K562 (cell line): ENCODE results near the gene CDKN1B. TPM values are rescaled to one million over a fixed set of nuclear protein-coding genes. Genes with fewer than 3 reads are reported as not detected.

Experiments
- CBX2 ChIP-seq: fragments of 200-600 bp; sonication (generic); IDR thresholded peaks from one replicate; pipeline ENCODE4 v1.6.1; 2012; ENCODE audit warnings: mild to moderate bottlenecking, low read length, inconsistent platforms; ENCODE audit not compliant: insufficient read depth, poor library complexity, severe bottlenecking
- EZH2 ChIP-seq: IDR thresholded peaks from 2 replicates; pipeline ENCODE4 v1.6.1; 2012; ENCODE audit warnings: low read depth, mild to moderate bottlenecking, inconsistent platforms, low read length, borderline replicate concordance
- FOXA3 ChIP-seq, 2 experiments: fragments of 450-650 bp in 1 of 2; sonication (generic) in 1 of 2; formaldehyde crosslinking; IDR thresholded peaks in 1 of 2; conservative IDR thresholded peaks in 1 of 2; 2 replicates each; pipeline versions ENCODE4 v1.4.0 to v1.8.0; 2020 to 2022; ENCODE audit warnings: mild to moderate bottlenecking in 2 of 2, missing genetic modification reagents in 1 of 2
- GABPB1 ChIP-seq: sonication (generic); formaldehyde crosslinking; IDR thresholded peaks from 2 replicates; pipeline ENCODE4 v1.8.0; 2022; ENCODE audit warnings: mild to moderate bottlenecking, missing genetic modification reagents
- GATAD2B ChIP-seq: fragments of 450-650 bp; IDR thresholded peaks from 2 replicates; pipeline ENCODE4 v1.6.1; 2017; ENCODE audit warnings: mild to moderate bottlenecking, borderline replicate concordance
- HEY1 ChIP-seq: fragments of 250-450 bp; sonication (Bioruptor Pico); IDR thresholded peaks from 2 replicates; pipeline ENCODE4 v1.5.0; 2020; ENCODE audit warnings: mild to moderate bottlenecking, moderate library complexity, borderline replicate concordance
- JUND ChIP-seq, 2 experiments: IDR thresholded peaks; 2 replicates in 1 of 2; 3 replicates in 1 of 2; pipeline ENCODE4 v1.6.1; 2011; ENCODE audit warnings: borderline replicate concordance in 2 of 2, low read depth in 2 of 2, low read length in 2 of 2, improper control_type of control experiment in 1 of 2, missing biosample characterization in 1 of 2, missing genetic modification characterization in 1 of 2, missing genetic modification reagents in 1 of 2
- KDM2B ChIP-seq: fragments of 250-450 bp; sonication (Bioruptor Pico); IDR thresholded peaks from 2 replicates; pipeline ENCODE4 v1.8.0; 2021; ENCODE audit warnings: mild to moderate bottlenecking, moderate library complexity
- POLR3A ChIP-seq: IDR thresholded peaks from 2 replicates; pipeline ENCODE4 v1.6.1; 2011; ENCODE audit warnings: borderline replicate concordance, mild to moderate bottlenecking, moderate library complexity; ENCODE audit not compliant: insufficient read length, insufficient read depth; ENCODE audit errors: extremely low read depth
- RFX1 ChIP-seq: fragments of 450-650 bp; IDR thresholded peaks from 2 replicates; pipeline ENCODE4 v1.6.1; 2016; ENCODE audit warnings: mild to moderate bottlenecking, moderate library complexity
- SIRT6 ChIP-seq: IDR thresholded peaks from one replicate; pipeline ENCODE4 v1.6.1; 2012; ENCODE audit warnings: low read depth, mild to moderate bottlenecking, control low read depth, inconsistent platforms, low read length, moderate library complexity
- SOX6 ChIP-seq: fragments of 450-650 bp; IDR thresholded peaks from 2 replicates; pipeline ENCODE4 v1.6.1; 2014; ENCODE audit warnings: mild to moderate bottlenecking
- ZNF263 ChIP-seq: sonication (generic); formaldehyde crosslinking; IDR thresholded peaks from 2 replicates; pipeline ENCODE4 v1.8.0; 2022; ENCODE audit warnings: mild to moderate bottlenecking, missing genetic modification reagents, borderline replicate concordance
- ZNF316 ChIP-seq: fragments of 450-650 bp; IDR thresholded peaks from 2 replicates; pipeline ENCODE4 v1.6.1; 2016
- polyA plus RNA-seq, 8 experiments: library from polyadenylated mRNA; depleted of rRNA in 4 of 8; stranded (reverse) in 5 of 8; unstranded in 3 of 8; fragments of >200 nt; fragmentation: Nextera tagmentation in 2 of 8; fragmentation: Illumina TruSeq in 1 of 8; extraction: Ambion mirVana in 2 of 8; extraction: Trizol in 1 of 8; gene quantifications; 2 replicates each; pipeline versions ENCODE4 v1.2.1 to v1.2.3, GENCODE V29; 2011 to 2014; ENCODE audit warnings: inconsistent platforms in 1 of 8, missing spikeins in 1 of 8
- total RNA-seq, 7 experiments: library from RNA; depleted of rRNA in 6 of 7; stranded (reverse); fragments of >200 nt in 6 of 7; fragmentation: Illumina TruSeq in 2 of 7; extraction: Trizol in 2 of 7; gene quantifications; 2 replicates each; pipeline versions ENCODE4 v1.2.1 to v1.2.3, GENCODE V29; 2011 to 2021; ENCODE audit warnings: low replicate concordance in 1 of 7
- TF ChIP-seq, protein P1 (sequence below): IDR thresholded peaks from 3 replicates; pipeline ENCODE4 v1.6.1; 2011; ENCODE audit warnings: borderline replicate concordance, mild to moderate bottlenecking, moderate library complexity; ENCODE audit not compliant: insufficient read length; ENCODE audit errors: extremely low read depth
- TF ChIP-seq, protein P2 (sequence below): fragments of 250-450 bp; sonication (Bioruptor Pico); IDR thresholded peaks from 2 replicates; pipeline ENCODE4 v1.4.0; 2020; ENCODE audit warnings: mild to moderate bottlenecking, moderate library complexity
- TF ChIP-seq, protein P3 (sequence below), 2 experiments: IDR thresholded peaks; 2 replicates each; pipeline ENCODE4 v1.6.1; 2012; ENCODE audit warnings: improper control_type of control experiment in 2 of 2, low read depth in 2 of 2, low read length in 2 of 2, borderline replicate concordance in 1 of 2

CDKN1B gene
- total and polyA plus RNA-seq, 9 of the 15 experiments (the other 6 are each of a cell fraction or from before 2014, with no cell fraction given), result 2.6 to 35.2 (median 15.5) TPM

DNA sequence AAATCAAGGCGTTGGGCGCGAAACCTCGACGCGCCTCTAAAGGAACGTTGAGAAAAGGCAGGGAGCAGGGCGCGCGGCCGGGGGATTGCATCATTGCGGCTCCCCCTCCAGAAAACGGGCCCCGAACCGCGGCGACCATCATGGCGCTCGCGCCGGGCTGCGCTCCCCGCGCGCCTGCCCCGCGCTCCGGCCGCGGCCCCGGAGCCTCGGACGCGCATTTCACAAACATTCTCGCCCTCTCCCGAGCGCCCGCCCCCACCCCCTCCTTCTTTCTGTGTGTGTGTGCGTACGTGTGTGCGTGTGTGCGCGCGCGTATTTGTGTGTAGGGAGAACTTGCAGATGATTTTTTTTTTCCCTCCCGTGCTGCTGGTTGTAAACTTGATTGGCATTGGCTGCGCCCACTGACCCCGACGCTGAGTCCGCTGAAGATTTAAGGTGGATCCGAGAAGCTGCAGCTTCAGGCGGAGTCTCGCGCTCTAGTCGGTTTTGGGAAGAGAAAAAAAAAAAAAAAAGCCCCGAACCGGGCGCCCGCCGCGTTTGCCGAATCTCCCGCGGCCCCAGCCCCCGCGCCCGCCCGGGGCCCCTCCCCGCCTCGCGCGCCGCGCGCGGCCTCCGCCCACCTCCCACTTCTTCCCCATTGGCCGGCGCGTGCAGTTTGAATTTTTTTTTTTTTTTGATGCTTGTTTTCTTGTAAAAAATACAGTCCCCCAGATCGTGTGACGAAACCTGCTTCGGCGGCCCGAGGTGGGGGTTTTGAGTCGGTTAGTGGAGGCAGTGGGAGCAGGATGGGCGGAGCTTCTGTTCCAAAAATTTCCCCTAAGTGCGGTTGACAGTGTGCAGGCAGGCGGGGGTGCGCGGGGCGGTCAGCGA is 8.2 kb downstream of the CDKN1B start (continued):
- TF ChIP-seq RFX1 (no peak), FOXA3 (CRISPR knock-in tag; conservative IDR thresholded peaks at IDR 0.05 in 1 of 2, IDR thresholded peaks at IDR 0.05 in 1 of 2) (no peak), GATAD2B (0 out of 2 replicates have a peak, but pooled peaks have one; percentile 28), ZNF263 (CRISPR knock-in tag) (no peak), JUND (IDR thresholded peaks at IDR 0.05; ENCODE audit: borderline replicate concordance, low read depth, low read length) (peak; percentile 39; the same call in 1 of the 2 replicates), JUND (tag; IDR thresholded peaks at IDR 0.05; ENCODE audit: borderline replicate concordance, low read depth, low read length) (no peak), KDM2B (CRISPR knock-in tag) (no peak), SIRT6 (no peak), POLR3A (no peak), HEY1 (CRISPR knock-in tag) (no peak), SOX6 (0 out of 2 replicates have a peak, but pooled peaks have one; percentile 9), GABPB1 (CRISPR knock-in tag) (no peak), EZH2 (no peak), ZNF316 (no peak), CBX2 (no peak)
- TF ChIP-seq, protein P1, sequence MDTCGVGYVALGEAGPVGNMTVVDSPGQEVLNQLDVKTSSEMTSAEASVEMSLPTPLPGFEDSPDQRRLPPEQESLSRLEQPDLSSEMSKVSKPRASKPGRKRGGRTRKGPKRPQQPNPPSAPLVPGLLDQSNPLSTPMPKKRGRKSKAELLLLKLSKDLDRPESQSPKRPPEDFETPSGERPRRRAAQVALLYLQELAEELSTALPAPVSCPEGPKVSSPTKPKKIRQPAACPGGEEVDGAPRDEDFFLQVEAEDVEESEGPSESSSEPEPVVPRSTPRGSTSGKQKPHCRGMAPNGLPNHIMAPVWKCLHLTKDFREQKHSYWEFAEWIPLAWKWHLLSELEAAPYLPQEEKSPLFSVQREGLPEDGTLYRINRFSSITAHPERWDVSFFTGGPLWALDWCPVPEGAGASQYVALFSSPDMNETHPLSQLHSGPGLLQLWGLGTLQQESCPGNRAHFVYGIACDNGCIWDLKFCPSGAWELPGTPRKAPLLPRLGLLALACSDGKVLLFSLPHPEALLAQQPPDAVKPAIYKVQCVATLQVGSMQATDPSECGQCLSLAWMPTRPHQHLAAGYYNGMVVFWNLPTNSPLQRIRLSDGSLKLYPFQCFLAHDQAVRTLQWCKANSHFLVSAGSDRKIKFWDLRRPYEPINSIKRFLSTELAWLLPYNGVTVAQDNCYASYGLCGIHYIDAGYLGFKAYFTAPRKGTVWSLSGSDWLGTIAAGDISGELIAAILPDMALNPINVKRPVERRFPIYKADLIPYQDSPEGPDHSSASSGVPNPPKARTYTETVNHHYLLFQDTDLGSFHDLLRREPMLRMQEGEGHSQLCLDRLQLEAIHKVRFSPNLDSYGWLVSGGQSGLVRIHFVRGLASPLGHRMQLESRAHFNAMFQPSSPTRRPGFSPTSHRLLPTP, result no peak
- TF ChIP-seq, protein P2, sequence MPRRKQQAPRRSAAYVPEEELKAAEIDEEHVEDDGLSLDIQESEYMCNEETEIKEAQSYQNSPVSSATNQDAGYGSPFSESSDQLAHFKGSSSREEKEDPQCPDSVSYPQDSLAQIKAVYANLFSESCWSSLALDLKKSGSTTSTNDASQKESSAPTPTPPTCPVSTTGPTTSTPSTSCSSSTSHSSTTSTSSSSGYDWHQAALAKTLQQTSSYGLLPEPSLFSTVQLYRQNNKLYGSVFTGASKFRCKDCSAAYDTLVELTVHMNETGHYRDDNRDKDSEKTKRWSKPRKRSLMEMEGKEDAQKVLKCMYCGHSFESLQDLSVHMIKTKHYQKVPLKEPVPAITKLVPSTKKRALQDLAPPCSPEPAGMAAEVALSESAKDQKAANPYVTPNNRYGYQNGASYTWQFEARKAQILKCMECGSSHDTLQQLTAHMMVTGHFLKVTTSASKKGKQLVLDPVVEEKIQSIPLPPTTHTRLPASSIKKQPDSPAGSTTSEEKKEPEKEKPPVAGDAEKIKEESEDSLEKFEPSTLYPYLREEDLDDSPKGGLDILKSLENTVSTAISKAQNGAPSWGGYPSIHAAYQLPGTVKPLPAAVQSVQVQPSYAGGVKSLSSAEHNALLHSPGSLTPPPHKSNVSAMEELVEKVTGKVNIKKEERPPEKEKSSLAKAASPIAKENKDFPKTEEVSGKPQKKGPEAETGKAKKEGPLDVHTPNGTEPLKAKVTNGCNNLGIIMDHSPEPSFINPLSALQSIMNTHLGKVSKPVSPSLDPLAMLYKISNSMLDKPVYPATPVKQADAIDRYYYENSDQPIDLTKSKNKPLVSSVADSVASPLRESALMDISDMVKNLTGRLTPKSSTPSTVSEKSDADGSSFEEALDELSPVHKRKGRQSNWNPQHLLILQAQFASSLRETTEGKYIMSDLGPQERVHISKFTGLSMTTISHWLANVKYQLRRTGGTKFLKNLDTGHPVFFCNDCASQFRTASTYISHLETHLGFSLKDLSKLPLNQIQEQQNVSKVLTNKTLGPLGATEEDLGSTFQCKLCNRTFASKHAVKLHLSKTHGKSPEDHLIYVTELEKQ (CRISPR knock-in tag), result no peak
- TF ChIP-seq, protein P3, sequence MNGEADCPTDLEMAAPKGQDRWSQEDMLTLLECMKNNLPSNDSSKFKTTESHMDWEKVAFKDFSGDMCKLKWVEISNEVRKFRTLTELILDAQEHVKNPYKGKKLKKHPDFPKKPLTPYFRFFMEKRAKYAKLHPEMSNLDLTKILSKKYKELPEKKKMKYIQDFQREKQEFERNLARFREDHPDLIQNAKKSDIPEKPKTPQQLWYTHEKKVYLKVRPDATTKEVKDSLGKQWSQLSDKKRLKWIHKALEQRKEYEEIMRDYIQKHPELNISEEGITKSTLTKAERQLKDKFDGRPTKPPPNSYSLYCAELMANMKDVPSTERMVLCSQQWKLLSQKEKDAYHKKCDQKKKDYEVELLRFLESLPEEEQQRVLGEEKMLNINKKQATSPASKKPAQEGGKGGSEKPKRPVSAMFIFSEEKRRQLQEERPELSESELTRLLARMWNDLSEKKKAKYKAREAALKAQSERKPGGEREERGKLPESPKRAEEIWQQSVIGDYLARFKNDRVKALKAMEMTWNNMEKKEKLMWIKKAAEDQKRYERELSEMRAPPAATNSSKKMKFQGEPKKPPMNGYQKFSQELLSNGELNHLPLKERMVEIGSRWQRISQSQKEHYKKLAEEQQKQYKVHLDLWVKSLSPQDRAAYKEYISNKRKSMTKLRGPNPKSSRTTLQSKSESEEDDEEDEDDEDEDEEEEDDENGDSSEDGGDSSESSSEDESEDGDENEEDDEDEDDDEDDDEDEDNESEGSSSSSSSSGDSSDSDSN (IDR thresholded peaks at IDR 0.05; ENCODE audit: borderline replicate concordance in 1 of 2, low read depth in 2 of 2, low read length in 2 of 2), result peak in 1 of 2 experiments; percentile 58; a peak in 1 of 4 replicates
